ENCODE data around the gene LGALS1. TPM values are rescaled to one million over a fixed set of nuclear protein-coding genes. Genes with fewer than 3 reads are reported as not detected.
"Not testable (repeated sequence)": the region's sequence is repeated elsewhere in the genome, so short reads cannot be mapped to it uniquely, and the experiment has no call there.

Gene LGALS1
- total RNA-seq, 1 donor from 2014 or later = 1,345 TPM

DNA sequence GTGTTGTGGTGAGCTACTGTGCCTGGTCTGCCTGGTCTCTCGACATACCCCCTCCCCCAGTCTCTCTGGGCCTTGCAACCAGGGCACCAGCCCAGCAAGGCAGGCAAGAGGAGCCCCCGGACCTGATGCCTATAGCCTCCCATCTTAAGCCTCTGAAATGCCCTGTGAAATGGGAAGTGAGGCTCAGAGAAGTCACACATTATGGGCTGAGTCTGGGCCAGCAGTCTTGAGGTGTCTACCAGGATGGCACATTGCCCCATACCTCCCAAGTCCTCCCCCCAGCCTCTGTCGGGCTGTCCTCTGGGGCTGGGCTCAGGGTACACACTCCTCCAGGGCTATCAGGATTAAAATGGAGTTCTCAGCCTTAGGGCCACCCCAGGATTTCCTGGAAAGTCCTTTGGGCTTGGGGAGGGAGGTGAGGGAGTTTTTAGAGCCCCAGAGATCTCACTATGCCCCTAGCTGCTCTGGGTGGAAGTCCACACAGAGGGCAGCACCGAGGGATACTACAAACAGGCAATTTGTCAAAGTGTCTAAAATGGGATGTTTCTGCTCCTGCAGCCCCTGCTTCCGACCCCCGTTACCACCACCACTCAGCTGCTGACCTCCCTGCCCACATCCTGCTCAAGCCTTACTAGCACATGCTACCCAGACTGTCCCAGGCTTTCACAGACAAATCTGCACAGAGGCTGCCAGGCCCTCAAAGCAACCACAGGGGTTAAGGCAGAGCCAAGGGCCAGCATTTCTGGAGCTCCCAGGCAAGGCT lies 39.1 kb upstream of the LGALS1 start:
- ATAC-seq (no peak), DNase-seq (ENCODE audit: missing footprints) (no peak)
- intact Hi-C loops (cut with DNase I) = no loop called here

DNA sequence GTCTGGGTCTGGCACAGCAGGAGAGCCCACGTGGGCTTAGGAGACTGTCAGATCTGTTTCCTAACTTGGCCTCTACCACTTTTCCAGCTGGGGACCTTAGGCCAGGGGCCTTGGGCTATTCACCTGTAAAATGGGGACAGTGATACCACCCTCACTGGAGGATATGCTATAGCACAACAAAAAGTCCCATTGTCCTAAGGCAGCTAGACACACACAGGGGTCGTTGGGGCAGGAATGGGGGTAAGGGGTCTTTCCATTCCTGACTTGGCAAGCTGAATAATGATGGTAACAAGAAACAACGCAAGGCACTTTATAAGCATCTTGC lies 38.5 kb upstream of the LGALS1 start:
- DNase-seq (ENCODE audit: missing footprints) (no peak), ATAC-seq (no peak)
- intact Hi-C loops (cut with DNase I) = no loop called here

DNA sequence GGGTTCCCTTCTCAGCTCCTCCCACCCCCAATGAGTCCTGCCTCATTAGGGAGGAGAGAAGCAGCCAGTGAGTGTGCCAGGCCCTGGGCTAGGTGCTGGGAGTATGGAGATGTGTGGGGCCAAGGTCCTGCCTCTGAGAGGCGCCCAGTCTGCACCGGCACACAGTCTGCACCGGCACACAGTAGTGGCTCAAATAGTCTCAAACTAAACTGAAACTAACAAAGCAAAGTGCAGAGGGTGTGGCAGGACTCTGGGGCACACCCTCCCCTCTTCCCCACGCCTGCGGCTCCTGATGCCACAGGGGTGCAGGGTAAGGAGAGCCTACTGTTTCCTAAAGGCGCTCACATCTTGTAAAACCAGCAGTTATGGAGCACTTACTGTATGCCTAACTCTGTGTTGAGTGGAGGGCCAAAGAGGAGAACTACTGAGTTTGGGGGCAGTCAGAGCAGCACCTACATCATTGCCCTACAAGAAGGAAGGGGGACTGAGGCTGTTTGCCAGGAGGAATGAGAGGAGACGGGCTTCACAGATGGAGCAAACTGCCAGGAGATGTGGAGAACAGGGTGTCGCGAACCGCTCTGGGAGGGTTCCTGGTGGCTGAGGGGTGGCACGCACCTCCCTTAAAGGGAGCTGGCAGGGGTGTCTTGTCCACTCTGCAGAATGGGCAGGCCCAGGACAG lies 36.9 kb upstream of the LGALS1 start:
- ATAC-seq (no peak), DNase-seq (ENCODE audit: missing footprints) (no peak)
- intact Hi-C loops (cut with DNase I) = no loop called here

DNA sequence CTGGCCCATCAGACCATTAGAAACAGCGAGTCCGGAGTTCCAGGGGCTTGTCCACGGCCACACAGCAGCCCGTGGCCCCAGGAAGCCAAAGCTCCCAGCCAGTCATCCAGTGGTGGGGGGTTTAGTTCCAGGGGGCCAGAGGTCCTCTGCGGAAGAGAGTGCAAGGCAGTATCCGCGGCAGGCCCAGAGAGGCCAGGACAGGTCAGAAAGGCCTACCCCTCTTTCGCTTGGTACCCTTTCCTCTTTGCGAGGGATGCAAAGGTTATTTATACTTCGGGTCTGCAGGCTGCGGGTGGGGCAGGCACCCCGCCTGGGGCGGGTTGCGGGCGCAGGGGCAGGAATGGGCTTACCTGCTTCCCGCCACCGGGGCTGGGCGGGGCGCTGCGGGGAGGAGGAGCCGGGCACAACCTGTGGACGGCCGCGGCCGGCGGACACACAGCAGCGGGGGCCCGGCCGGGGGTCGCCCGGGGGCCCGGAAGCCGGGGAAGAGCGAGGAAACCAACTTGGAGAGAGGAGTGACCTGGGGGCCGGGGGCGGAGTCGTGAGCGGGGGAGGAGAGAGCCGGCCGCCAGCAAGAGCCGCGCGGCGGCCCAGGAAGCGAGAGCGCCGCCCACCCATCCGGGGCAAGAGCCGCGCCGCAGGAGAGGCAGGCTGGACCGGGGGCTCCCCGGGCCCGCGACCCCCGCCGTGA lies 36.2 kb upstream of the LGALS1 start, which contains the start of gene SH3BP1:
Gene SH3BP1, plus strand, starts transcription at position 600 of the 691 bp plus-strand sequence. CDS start 119 bp downstream, outside the sequence.
- peak; percentile 35 for ATAC-seq
- DNase-seq (ENCODE audit: missing footprints) = peak; percentile 77
- intact Hi-C loops (cut with DNase I) = no loop called here

DNA sequence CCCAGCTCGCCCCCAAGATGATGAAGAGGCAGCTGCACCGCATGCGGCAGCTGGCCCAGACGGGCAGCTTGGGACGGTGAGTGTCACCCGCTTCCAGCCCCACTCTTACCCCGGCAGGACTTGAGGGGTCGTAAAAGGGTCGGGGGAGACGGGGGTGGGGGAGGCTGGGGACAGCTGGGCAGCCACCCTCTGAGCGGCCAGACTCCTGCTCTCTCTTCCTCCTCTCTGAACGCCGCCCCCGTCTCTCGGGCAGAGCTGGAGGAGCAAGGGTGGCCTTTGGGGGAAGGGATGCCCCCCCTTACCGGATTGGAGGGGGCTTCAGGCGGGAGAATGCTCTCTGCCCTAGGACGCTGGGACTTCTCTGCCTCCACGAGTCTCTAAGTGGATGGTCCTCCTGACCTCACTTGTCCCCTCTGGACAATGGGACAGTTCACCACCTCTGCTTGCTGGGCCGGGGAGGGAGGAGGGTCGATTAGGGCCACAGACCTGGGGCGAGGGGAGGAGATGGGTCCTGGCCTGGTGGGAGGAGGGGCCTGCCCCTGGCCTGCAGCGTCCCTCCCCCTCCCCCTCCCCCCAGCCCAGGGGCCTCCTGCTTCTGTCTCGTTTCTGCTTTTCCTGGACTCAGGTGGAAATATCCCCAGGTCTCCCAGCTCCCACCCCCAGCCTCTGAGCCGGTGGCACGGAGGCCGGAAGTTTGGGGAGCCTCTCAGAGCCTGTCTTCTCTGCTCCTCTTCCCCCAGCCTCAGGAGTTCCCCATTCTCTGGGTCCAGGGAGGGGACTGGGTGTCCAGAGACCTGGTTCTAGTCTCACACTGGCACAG lies 35.5 kb upstream of the LGALS1 start:
- DNase-seq (ENCODE audit: missing footprints) = peak; percentile 70
- intact Hi-C loops (cut with DNase I) = loop anchor here (5.0 kb wide), 1 partner anchor 152 kb away; no protein-coding TSS in a partner anchor

DNA sequence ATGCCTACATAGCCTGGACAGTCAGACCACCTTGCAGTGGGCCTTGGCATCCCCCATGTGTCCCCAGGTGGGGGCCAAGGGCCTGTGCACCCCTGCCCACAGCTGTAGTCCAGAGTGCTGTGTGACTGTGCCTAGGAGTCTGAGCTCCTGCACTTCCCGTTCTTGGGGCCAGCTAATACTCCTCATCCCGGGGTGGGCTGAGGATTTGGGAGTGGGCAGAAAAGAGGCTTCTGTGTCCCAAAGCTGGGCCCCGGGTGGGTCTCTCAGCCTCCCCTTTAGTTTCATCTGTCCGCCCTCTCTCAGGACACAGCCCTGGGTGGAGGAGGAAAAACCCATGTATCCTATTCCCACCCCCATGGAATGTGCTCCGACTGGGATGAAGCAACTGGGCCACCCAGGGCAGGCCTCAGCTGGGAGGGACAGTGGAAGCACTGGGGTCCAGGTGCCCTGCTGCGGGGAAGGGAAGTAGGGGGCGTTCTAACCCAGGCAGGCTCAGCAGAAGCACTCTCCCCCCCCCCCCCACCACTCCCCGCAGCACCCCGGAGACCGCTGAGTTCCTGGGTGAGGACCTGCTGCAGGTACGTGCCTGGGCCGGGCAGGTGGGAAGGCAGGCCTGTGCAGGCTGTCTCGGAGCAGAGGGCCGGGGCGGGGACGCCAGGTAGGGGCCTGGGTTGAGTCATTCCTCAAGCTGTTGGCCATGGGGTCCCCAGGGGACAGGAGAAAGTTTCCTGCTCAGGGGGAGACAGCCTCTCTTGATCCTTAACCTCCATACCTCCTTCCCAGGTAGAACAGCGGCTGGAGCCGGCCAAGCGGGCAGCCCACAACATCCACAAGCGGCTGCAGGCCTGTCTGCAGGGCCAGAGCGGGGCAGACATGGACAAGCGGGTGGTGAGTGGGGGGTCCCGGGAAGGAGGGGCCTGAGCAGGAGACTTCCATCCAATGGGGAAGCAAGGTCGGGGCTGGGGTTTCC lies 34.6 kb upstream of the LGALS1 start:
- ATAC-seq (no peak), DNase-seq (ENCODE audit: missing footprints) (peak; percentile 65)
- intact Hi-C loops (cut with DNase I) = loop anchor here (5.0 kb wide), 1 partner anchor 151 kb away; no protein-coding TSS in a partner anchor

More for the DNA sequence above, 35.5 kb upstream of the LGALS1 start:
- ATAC-seq = no peak

DNA sequence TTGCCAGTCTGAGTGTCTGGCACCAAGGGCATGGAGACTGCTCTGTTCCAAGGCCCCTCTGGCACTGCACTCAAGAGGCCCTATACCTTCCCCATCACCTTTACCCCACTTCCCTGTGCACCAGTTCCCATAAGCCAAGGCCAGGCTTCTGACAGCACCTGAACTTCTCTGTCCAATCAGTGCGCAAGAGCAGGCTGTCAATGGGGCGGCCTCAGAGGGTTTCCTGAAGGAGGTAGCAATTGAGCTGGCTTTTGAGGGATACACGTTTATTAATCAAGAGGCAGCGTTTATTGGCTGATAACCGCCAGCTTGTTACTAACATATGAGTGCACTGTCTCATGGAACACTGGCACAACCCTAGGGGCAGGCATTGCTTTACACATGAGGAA lies 33.9 kb upstream of the LGALS1 start:
- intact Hi-C loops (cut with DNase I) = loop anchor here (5.0 kb wide), 1 partner anchor 151 kb away; no protein-coding TSS in a partner anchor
- no peak for ATAC-seq

DNA sequence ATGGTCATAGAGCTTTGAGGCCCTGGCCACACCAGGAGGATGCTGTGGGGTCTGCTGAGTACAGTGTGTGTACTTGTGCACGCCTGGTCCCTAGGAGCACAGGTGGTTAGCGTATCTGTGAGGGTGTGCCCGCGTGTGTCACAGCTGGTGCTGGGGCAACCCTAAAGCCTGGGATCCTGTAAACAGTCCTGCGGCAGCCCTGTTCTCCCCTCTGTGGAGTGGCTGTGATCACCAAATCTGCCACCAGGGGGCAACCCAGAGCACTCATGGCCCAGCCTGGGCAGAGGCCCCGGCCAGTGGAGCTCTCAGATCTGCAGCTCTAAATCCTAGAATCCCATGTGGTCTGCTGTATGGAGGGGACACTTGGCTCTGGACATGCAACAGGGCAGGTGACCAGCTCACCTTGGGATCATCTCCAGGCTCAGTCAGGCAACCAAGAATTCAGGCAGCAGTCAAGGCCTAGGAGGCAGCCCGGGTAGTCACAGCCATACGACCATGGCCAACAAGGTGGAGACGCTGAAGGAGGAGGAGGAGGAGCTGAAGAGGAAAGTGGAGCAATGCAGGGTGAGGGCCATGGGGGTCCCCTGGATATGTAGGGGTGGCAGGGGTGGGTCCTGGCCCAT lies 32.1 kb upstream of the LGALS1 start:
- peak; percentile 86 for ATAC-seq
- intact Hi-C loops (cut with DNase I) = loop anchor here (2.0 to 5.0 kb wide), 2 partner anchors 37 to 149 kb away; no protein-coding TSS in a partner anchor
- DNase-seq (ENCODE audit: missing footprints) = peak; percentile 94

More for the DNA sequence above, 33.9 kb upstream of the LGALS1 start:
- DNase-seq (ENCODE audit: missing footprints) = peak; percentile 22

DNA sequence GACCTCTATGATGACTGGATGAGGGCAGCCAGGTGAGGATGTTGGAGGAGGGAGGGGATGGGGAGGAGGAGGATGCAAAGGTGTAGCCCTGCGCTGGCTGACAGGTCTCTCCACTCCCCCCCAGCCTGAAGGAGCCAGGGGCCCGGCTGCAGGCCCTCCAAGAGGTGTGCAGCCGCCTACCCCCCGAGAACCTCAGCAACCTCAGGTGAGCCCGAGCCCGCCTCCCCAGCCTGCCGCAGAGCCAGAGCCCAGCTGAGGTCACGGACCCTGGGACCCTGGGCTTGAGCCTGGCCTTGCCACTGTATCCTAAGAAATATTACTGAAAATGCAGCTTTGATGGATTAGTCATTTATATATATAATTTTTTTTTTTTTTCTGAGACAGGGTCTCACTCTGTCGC lies 28.1 kb upstream of the LGALS1 start:
- ATAC-seq (no peak), DNase-seq (ENCODE audit: missing footprints) (no peak)
- intact Hi-C loops (cut with DNase I) = no loop called here

DNA sequence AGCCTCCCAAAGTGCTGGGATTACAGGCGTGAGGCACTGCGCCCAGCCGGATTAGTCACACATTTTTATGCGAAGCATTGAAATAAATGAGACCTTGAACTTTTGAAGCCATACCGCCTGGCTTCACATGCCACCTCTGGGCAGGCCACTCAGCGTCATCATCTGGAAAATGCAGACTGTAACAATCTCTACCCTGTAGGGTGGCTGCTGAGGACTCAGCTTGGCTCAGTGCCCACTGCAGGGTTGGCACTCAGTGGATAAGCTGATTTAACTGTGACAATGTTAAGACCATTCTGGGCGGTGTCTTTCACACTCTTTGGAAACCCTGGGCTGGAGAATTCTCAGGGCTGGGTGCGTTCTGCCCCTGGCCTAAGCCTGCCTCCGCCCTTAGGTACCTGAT lies 27.5 kb upstream of the LGALS1 start:
- intact Hi-C loops (cut with DNase I) = no loop called here
- DNase-seq (ENCODE audit: missing footprints) (no peak), ATAC-seq (no peak)

DNA sequence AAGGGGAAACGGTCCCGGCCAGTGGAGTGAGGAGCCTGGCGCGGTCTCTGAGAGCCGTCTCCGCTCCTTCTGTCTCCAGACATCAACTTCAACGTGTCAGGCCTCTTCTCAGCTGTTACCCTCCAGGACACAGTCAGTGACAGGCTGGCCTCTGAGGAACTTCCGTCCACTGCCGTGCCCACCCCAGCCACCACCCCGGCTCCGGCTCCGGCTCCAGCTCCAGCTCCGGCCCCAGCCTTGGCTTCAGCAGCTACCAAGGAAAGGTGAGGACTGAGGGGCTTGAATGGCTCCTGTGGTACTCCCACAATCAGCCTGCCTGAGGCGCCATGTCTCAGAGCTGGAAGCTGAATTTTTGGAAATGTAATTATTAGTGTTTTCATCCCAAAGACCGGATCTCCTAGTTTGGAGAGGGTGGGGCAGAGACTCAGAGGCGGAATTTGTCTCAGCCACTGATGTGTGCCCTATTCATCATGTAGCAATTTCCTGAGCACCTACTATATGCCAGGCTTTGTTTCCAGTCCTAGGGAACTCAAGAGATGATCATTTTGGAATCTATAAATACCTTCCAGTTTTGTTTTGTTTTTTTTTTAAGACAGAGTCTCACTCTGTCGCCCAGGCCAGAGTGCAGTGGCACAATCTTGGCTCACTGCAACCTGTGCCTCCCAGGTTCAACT lies 24.8 kb upstream of the LGALS1 start:
- intact Hi-C loops (cut with DNase I) = no loop called here
- DNase-seq (ENCODE audit: missing footprints) (no peak), ATAC-seq (no peak)

DNA sequence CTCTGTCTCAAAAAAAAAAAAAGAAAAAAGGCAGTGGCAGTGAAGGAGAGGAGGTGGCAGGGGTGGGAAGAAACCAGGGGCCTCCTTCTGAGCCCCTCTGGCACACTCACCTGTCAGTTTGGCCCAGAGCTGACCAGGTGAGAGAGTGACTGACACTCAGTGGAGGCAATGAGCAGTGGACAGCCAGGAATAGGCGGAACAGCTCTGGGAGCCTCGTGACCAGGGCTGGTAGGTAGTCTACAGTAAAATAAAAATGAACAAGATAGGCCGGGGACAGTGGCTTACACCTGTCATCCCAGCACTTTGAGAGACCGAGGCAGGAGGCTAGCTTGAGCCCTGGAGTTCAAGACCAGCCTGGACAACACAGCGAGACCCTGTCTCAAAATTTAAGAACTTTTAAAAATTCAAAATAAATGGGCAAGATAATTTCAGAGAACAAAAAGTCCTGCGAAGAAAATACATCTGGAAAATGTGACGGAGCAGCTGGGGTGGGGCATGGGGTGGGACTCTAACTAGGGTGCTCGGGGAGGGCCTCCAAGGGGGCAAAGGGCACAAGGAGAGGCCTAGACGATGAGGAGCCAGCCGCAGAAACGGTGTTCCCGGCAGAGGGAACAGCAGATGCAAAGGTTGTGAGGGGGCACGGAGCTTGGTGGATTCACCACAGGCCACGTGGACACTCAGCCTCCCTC lies 20.7 kb upstream of the LGALS1 start:
- DNase-seq (ENCODE audit: missing footprints) (no peak), ATAC-seq (no peak)
- intact Hi-C loops (cut with DNase I) = no loop called here

DNA sequence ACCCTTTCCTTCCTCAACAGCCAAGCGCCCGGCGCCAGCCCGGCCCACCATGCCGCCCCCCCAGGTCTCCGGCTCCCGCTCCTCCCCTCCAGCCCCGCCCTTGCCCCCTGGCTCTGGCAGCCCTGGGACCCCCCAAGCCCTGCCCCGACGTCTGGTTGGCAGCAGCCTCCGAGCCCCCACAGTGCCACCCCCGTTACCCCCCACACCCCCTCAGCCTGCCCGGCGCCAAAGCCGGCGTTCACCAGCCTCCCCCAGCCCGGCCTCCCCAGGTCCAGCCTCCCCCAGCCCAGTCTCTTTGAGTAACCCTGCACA lies 20.2 kb upstream of the LGALS1 start:
- ATAC-seq = no peak
- intact Hi-C loops (cut with DNase I) = no loop called here
- DNase-seq (ENCODE audit: missing footprints) = no peak

DNA sequence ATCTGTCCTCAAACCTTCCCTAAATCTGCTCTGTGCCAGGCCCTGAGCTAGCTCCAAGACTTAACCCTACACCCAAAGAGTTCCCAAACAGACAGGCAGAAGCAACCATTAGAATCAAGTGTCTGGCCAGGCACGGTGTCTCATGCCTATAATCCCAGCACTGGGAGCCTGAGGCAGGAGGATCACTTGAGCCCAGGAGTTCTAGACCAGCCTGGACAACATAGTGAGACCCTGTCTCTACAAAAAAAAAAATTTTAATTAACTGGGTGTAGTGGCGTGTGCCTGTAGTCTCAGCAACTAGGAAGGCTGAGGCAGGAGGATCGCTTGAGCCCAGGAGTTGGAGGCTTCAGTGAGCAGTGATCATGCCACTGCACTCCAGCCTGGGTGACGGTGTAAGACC lies 18.9 kb upstream of the LGALS1 start:
- intact Hi-C loops (cut with DNase I); ATAC-seq; DNase-seq (ENCODE audit: missing footprints): not testable (repeated sequence)

DNA sequence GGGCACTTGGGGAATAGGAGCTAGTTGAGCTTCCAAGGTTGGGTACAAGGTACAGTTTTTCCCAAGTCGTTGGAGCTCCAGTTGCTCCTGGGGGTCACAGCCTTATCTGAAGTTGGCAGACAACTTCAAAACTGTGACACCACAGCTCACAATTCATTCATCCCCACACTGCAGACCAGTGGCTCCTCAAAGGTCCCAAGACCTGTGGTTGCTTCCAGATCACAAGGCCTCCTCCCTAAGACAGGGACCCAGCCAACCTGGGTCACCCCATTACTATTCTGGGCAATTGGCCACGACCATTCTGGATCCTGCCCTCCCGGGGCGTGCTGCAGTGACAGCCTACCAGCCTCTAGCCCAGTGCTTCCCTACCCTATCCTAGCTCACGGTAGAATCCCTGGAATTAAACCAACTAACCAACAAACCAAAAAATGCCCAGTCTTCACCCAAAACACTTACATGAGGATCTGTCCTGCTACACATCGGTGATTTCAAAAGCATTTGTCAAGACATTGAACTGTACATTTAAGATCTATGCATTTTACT lies 17.8 kb upstream of the LGALS1 start:
- intact Hi-C loops (cut with DNase I) = loop anchor here (1.0 kb wide), 1 partner anchor 18 kb away; the partner anchor contains the start of gene LGALS1
- ATAC-seq (no peak), DNase-seq (ENCODE audit: missing footprints) (no peak)

Measured in Right ventricle myocardium inferior (tissue), 1 donor.